HCEC 1CT (cell line): ENCODE data around the gene SPIN1.

Source experiments
- DNase-seq: peaks from one replicate; pipeline ENCODE4 v3.0.0-alpha.2; 2017

SPIN1 gene

DNA sequence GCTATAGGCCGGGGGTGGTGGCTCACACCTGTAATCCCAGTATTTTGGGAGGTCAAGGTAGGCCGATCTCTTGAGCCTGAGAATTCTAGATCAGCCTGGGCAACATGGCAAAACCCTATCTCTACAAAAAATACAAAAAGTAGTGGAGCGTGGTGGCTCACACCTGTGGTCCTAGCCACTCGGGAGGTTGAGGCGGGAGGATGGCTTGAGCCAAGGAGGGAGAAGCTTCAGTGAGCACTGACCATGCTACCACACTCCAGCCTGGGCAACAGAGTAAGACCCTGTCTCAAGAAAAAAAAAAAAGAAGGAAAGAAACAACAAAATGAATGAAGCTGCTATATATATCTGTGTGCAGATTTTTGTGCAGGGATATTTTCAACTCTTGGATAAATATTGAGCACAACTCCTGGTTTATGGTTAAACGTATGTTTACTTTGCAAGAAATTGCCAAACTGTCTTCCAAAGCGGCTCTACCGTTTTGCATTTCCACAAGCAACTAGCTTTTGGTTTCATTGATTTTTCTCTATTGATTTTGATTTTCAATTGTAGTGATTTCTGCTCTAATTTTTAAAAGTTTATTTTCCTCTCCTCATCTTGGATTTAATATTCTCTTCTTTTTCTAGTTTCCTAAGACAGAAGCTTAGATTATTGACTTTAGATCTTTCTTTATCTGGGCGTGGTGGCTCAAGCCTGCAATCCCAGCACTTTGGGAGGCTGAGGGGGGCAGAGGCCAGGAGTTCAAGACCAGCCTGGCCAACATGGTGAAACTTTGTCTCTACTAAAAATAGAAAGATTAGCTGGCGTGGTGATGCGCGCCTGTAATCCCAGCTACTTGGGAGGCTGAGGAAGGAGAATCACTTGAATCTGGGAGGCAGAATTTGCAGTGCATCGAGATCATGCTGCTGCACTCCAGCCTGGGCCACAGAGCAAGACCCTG lies 49.2 kb downstream of the SPIN1 start:
- DNase-seq, result no peak

DNA sequence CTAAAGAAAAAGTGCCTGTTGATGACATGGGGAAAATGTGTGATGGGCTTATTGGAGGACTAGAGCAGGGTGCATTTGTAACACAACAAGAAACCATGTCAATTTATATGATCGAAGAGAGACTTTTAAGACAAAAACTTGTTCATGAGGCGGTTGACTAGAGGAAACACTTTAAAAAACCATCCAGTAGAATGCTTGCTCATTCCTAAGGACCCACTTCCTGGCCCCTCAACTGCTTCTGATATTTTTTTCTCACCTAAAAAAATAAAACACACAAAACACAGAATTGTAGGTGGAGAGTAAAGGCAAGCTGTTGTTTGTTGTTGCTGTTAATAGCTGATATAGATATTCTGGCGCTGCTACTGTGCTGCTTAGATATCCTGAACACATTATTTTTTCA lies 50.6 kb downstream of the SPIN1 start:
- DNase-seq, result no peak

DNA sequence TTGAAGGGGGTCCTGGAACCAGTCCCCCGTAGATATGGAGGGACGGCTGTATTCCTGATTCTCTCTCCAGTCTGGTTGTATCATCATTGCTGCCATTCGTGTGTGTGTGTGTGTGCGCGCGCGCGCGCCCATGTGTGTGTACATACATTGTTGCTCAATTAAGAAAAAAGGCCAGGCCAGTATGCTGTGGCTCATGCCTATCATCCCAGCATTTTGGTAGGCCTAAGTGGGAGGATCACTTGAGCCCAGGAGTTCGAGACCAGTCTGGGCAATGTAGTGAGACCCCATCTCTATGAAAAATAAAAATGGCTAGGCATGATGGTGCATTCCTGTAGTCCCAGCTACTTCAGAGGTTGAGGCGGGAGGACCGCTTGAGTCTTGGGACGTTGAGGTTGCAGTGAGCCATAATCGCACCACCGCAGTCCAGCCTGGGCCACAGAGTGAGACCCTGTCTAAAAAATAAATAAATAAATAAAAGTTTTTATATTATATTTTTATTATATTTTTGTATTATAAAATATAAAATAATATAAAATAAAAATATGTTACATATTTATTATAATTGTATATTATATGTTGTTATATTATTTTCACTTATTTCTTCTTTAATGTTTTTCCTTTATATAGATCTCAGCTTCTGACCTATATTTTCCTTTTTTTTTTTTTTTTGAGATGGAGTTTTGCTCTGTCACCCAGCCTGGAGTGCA lies 53.2 kb downstream of the SPIN1 start:
- DNase-seq, result no peak

DNA sequence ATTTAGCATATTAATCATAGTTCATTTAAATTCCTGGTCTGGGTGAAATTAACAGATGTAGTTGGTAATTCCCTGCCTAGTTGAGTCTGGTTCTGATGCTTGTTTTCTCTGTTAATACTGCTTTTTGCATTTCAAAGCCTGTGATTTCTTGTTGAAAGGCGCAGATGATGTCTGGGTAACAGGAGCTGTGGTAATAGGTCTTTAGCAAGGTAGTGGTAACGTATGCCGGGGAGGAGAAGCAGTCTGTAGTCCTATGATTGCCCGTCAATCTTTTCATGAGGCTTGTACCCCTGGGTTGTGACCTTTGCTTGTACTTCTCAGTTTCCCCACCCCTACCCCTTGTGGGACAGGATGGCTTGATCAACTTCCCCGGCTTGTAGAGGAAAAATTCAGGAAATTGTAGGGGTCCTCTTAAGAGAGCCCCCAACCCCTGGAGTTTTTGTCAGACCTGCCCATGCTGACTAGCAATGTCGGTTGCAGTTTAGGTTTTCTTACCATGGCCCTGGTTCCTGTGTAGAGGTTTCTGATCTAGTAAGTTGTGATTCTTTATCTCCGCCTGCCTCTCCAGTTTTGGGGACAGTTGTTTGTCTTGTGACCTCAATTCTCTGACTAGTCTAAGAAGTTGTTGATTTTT lies 55.4 kb downstream of the SPIN1 start:
- DNase-seq, result no peak

DNA sequence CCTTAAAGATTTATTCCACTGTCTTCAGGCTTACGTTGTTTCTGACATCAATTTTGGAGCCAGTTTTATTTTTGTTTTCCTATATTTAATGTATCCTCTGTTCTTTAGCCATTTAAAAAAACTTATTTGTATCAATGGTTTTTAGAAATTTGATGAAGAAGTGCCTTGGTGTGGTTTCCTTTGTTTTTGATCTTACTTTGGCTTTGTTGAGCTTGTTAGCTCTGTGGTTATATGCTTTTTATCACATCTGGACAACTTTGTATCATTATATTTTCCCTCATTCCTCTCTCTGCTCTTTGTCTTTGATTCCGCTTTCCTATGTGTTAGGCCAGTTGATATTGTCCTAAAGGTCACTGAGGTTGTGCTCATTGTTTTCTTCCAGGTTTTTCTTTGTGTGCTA lies 58.5 kb downstream of the SPIN1 start:
- DNase-seq, result no peak

DNA sequence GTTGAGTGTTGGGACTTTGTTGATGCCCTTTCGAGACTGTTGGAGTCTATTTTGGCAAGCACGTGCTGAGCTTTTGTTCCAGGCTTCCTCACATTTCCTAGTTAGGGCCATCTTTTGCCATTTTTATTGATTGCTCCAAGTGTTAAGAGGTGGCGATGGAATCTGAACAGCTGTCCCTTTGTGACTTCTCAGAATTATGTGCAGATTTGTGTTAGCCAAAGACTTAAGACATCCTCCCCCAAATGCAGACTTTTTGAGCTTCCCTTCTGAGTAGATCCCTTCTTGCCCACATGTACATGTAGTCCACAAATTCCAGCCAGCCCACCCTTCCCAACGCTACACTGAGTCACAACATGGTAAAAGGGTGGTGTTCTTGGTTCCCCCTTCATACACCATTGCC lies 59.2 kb downstream of the SPIN1 start:
- DNase-seq, result no peak

DNA sequence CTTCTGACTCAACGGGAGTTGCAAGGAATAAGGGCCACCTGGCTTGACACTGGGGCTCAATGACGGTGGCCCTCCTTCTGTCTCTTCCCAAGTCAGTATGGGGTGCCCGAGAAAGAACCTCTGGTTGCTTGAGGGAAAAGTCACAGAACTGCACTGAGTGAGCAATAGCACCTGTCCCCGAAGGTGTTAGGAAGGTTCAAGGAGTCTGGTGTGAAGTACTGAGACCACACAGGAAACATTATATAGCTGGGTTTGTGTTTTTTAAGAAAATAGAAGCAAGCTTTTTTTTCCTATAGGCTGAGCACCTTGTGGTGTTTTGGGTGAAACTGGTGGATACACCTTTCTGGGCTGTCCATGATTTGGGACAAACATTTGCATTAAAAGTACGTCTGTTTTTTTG lies 62.9 kb downstream of the SPIN1 start:
- DNase-seq, result no peak

DNA sequence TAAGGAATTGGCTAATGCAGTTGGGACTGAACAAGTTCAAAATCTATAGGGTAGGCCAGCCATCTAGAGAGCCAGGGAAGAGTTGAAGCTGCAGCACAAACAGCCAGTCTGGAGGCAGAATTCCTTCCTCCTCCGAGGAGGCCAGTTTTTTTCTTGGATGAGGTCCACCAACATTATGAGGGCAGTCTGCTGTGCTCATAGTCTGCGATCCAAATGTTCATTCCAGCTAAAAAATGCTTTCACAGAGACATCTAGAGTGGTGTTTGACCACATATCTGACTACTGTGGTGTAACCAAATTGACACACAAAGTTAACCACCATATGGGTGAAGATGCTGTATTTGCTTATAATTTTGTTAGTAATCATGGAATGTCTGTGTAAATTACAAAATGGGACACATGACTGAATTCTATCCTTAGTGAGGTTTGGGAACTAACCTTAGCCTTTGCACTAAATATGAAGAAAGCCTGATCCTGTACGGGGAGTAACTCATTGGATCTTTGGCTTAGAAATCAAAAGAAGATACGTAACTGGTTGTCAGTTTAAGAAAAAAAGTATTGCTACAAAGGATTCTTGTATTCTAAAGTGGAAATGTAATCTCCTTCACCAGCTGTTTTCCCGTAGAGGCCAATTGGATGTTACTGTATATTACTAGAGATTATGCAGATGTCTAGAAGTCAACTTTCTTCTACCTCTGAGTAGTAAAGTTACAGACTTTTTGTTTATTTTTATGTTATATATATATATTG lies 70.6 kb downstream of the SPIN1 start:
- DNase-seq, result peak; percentile 61

DNA sequence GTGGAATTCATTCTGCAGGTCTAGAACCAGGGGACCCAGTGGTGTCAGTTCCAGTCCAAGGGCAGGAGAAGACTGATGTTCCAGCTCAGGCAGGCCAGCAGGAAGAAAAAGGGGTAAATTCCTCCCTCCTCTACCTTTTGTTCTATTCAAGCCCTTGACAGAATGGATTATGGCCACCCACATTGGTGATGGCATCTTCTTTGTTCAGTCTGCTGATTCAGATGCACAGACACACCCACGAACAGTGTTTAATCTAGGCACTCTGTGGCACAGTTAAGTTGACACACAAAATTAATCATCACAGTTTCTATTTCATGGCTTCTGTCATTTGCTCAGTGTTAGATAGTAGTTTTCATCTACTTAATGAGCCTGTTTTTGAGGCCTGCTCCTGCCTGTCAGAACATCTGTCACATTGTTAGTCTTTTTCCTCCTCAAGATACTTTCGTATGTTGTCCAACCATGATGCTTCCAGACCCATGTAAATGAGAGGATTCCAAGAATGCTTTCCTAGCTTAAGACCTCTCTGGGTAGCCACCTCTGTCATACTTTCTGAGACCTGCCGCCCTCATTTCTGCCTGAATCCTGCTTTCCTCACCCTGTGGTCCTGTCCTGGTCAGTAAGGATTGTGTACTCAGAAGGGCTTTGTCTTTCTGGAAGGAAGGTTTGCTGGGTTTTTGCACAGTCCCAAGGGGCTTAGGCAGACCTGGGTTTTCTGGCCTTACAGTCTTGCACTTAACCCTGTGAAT lies 72.5 kb downstream of the SPIN1 start:
- no peak for DNase-seq

DNA sequence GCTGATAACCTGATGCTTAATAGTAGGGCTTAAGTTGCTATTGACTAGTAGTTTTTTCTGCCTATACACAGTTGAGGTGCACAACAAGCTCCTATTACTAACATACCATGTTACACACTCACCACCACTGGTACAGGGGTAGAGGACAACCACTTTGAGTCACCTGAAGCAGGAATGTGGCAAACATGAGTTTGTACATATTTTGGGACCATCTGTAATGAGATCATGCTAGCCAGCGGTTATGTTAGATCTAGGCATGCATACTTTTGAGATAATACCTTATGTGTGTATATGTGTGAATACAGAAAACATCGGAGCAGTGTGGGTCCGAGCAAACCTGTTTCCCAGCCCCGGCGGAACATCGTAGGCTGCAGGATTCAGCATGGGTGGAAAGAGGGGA lies 73.9 kb downstream of the SPIN1 start:
- peak; percentile 77 for DNase-seq

DNA sequence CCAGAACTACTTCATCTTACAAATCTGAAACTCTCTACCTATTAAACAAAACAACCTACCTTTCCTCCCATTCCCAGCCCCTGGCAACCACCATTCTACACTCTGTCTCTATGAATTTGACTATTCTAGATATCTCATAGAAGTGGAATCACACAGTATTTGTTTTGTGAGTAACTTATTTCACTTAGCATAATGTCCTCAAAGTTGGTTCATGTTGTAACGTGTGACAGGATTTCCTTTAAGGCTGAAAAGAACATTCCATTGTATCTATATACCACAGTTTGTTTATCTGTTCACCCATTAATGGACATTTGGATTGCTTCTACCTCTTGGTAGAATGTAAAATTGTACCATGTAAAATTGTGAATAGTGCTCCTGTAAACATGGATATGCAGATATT lies 76.6 kb downstream of the SPIN1 start:
- no peak for DNase-seq

DNA sequence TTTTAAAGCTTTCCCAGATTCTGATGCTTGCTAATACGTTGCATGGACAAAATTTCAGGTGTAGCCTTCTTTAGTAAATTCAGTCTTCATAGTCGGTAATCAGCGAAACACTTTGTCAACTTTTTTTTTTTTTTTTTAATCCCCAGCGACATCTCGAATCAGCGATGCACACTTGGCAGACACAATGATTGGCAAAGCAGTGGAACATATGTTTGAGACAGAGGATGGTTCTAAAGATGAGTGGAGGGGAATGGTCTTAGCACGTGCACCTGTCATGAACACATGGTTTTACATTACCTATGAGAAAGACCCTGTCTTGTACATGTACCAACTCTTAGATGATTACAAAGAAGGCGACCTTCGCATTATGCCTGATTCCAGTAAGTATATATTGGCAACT lies 80.0 kb downstream of the SPIN1 start:
- DNase-seq, result no peak

DNA sequence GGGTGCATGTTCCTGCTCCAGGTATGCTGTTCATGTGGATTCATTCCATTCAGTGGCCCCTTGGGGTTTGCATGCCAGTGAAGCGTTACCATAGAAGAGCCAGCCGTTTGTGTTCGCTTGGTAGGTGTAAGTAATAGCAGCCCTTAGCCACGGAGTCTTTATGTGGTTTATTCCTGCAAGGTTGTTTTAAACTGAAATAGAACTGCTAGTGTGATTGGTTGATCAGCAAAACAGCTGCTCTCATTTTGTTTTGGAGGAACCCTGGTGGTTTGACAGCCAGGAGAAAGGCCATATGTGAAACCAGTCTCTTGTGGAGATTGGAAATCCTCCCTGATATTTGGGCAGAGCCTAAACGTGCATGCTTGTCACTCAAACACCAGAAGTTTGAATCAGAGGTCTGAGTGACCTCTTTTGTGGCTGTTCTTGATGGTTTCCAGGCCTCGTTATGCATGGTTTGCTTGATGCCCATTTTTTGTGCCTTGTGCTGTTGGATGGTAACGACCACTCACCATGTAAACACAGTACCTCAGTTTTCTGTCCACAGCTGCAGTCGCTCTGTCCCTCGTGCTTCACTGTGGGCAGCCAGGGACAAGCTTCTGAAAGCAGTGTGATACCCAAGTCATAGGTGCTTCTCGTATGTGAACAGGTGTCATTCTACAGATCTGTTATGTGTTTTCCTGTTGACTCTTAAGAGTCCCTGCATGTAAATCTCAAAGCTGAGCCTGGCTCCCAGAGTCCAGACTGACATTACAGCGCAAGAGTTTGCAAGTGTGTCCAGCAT lies 88.4 kb downstream of the SPIN1 start:
- peak; percentile 32 for DNase-seq

DNA sequence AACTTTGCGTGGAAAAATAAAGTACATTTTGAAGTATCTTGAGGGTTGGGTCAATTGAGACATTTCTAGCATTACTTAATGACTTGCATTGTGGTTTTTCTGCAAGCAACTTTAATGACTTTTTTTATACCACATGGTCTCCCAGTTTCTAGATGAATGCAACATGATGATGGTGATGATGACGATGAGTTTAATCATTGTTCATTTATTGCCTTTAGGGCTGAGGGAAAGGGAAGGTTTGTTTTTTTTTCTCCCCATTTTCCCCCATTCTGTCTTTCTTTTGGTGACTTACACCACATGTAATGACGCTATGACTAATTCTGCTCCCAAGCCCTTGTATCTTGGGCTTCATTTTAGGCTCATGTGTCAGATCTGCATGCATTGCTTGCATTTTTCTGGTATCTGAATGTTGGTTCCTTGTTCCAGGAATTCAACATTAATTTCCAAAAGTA lies 89.1 kb downstream of the SPIN1 start:
- peak; percentile 95 for DNase-seq

DNA sequence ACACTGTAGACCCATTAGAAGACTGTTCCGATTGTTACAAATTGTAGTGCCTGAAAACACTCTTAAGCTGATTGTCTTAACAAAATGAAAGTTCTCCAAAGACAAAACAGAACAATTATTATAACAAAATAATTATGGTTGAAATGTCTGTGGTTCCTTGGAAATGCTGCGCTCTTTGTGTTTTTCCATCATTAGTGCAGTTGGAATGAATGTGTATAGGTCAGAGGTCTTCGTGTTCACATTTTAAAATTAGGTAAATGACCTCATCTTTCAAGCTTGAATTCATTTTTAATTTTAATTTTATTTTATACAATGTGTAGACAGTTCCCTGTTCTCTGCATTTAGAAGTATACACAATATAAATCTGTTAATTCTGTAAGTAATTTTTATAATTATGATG lies 90.0 kb downstream of the SPIN1 start:
- DNase-seq, result no peak

DNA sequence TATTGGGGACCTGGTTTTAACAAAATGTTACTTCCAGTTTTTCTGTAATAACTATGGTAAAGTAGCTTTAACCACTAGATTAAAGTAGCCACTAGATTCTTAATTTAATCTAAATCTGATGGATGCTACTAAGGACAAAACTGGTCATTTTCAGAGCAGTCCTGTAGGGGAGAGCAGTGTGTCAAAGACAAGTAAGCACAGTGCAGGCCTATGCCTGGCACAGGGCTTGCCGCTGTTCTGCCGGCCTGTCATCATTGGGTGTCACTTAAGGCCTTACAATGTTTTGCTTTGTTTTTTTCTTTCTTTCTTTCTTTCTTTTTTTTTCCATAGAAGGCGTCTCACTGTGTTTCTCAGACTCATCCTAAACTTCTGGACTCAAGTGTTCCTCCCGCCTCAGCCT lies 93.7 kb downstream of the SPIN1 start:
- DNase-seq, result no peak

DNA sequence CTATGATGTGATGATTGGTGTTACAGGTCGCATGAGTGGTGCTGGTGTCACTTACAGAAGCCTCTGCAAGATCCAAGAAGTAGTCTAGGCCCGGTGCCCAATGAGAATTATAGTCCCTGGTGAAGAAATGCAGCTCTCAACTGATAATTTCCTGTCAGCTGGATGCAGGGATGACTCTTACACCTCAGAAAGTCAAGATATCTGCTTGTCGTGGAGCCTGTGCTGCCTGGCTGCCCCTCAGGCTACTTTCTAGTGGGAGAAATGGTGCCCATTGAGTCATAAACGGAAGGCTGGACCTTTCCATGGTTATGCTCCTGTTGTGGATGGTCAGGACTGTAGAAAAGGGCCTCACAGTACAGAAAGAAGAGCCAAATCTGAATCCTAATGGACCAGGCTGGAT lies 99.9 kb downstream of the SPIN1 start:
- no peak for DNase-seq

DNA sequence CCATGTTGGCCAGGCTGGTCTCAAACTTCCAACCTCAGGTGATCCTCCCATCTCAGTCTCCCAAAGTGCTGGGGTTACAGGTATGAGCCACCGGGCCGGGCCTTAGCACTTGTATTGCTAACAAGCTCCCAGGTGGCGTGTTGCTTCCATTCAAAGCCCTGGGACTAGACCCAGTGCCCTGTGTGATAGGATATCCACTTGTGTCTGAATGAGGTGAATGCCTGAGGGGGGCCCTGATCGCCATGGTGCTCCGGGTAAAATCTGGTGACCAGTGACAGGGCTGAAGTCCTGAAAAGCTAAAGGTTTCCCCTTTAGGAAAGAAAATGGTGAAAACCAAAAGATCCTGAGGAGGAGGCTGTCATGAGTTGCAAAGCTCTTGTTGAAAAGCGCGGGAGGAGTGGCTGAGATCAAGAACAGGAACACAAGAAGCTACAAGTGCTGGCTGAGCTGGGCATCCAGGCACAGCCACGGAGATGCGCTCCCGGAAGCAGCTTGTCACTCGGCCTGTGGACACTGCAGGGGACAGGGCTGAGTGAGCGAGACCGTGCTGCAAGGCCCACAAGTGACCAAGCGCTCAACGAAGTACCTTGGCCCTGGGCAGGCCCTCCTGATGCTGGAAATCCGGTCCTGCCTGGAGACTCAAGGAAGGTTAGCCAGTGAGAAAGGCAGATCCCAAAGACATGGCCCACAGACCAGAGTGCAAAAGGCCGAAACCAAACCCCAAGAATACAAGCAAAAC lies 106.9 kb downstream of the SPIN1 start:
- DNase-seq, result no peak

DNA sequence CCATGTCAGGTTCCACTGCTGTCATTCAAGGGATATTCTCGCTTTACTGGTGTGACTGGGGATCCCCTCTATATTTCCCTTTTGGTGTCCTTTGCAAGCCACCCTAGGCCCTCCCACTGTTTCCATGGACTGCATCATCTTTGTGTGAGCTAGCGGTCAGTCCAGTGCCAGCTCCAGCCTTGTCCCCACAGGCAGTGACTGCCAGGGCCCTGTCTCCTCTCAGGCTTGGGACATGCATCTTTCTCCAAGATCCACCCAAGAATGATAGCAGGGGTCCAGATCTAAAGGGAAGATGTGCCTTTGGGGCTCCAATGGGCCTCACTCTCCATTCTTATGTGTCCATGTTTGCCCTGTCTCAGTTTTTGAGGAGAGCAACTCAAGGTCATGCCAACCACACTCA lies 109.0 kb downstream of the SPIN1 start:
- DNase-seq, result no peak

DNA sequence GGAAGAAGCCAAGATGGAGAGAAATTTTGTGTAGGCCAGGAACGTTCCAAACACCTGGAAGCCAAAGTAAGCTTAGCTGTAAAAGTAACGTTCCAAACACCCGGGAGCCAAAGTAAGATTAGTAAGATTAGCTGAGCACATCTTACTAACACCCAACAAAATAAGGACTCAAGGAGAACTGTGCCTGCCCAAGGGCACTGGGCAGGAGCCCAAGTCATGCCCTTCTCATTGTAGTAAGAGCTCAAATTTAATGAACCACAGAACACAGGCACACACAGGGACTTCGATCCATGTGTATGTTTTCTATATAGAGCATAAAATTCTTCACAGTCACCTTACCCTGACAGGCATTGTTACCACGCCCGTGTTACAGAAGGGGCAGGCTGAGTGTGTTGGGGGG lies 110.6 kb downstream of the SPIN1 start:
- no peak for DNase-seq

DNA sequence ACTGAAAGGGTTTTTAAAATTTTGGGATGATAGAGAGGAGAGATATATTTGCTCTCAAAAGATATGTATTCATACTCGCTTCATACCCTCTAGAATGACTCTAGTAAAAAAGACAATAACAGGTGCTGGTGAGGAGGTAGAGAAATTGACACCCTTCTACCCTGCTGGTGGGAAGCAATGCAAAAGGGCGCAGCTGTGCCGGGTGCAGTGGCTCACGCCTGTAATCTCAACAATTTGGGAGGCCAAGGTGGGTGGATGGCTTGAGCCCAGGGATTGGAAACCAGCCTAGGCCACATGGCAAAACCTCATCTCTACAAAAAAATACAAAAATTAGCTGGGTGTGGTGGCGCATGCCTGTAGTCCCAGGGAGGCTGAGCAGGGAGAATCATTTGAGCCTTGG lies 112.8 kb downstream of the SPIN1 start:
- no peak for DNase-seq
